Endothelial cell of umbilical vein (primary cell): ENCODE data around the gene CD82.

Experiments used
- CTCF ChIP-seq, 2 donors: IDR thresholded peaks; 1 replicate in 1 of 2; 2 replicates in 1 of 2; pipeline ENCODE4 v1.5.1; 2011; ENCODE audit warnings: low read length in 2 of 2, mild to moderate bottlenecking in 2 of 2, moderate library complexity in 2 of 2, control low read depth in 1 of 2, inconsistent platforms in 1 of 2, low read depth in 1 of 2; ENCODE audit not compliant: insufficient read depth in 1 of 2; ENCODE audit errors: extremely low read depth in 1 of 2
- EZH2 ChIP-seq: IDR thresholded peaks from 2 replicates; pipeline ENCODE4 v1.6.1; 2012; ENCODE audit warnings: borderline replicate concordance, low read depth, mild to moderate bottlenecking, moderate library complexity, low read length, inconsistent platforms; ENCODE audit not compliant: severe bottlenecking
- FOS ChIP-seq: IDR thresholded peaks from 2 replicates; pipeline ENCODE4 v1.6.1; 2011; ENCODE audit warnings: mild to moderate bottlenecking, low read length, moderate library complexity, borderline replicate concordance; ENCODE audit not compliant: insufficient read depth
- GATA2 ChIP-seq: IDR thresholded peaks from 2 replicates; pipeline ENCODE4 v1.7.0; 2011; ENCODE audit warnings: low read depth, mild to moderate bottlenecking, moderate library complexity, mixed read lengths, low read length; ENCODE audit not compliant: insufficient read length, insufficient read depth
- JUN ChIP-seq: IDR thresholded peaks from 2 replicates; pipeline ENCODE4 v1.6.1; 2011; ENCODE audit warnings: borderline replicate concordance, low read depth; ENCODE audit not compliant: insufficient read length, insufficient read depth
- MYC ChIP-seq: IDR thresholded peaks from one replicate; pipeline ENCODE4 v1.6.1; 2011; ENCODE audit warnings: mild to moderate bottlenecking, low read depth, low read length
- POLR2A ChIP-seq: IDR thresholded peaks from 2 replicates; pipeline ENCODE4 v1.6.1; 2012; ENCODE audit warnings: low read depth, mild to moderate bottlenecking, control low read depth, low read length
- POLR2AphosphoS5 ChIP-seq: IDR thresholded peaks from 2 replicates; pipeline ENCODE4 v1.6.1; 2012; ENCODE audit warnings: low read depth, mild to moderate bottlenecking, control low read depth, low read length, moderate library complexity; ENCODE audit not compliant: insufficient read depth
- TF ChIP-seq, protein P1 (sequence below): IDR thresholded peaks from 2 replicates; pipeline ENCODE4 v1.6.1; 2011; ENCODE audit not compliant: insufficient read depth, insufficient read length

DNA sequence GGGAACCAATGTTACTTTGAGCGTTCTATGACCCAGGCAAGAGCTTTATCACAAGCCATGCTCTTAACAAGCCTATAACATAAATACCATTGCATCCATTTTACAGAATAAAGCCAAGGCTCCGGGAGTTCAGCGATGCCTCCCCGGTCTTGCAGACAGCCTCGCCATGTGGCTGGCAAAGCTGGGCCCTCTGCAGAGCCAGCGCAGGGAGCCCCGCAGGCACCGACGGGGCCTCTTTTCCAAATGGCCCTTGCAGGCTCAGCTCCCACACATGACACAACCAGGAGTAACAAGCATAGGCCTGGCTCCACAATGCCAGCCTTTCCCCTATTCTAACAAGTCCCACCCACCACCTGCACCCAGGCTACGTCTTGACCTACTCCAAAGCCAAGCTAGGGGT is 89.1 kb downstream of the CD82 start:
- TF ChIP-seq POLR2A (no peak), POLR2AphosphoS5 (no peak), CTCF (IDR thresholded peaks at IDR 0.05; ENCODE audit: extremely low read depth in 1 of 2, insufficient read depth in 1 of 2, low read depth in 1 of 2, low read length in 2 of 2) (no peak), EZH2 (no peak), JUN (no peak), MYC (no peak), GATA2 (no peak), FOS (no peak)
- TF ChIP-seq, protein P1, sequence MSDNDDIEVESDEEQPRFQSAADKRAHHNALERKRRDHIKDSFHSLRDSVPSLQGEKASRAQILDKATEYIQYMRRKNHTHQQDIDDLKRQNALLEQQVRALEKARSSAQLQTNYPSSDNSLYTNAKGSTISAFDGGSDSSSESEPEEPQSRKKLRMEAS = no peak
